Uterus (tissue), 4 donors: ENCODE data around the gene ERC2. TPM values are rescaled to one million over a fixed set of nuclear protein-coding genes. Genes with fewer than 3 reads are reported as not detected.

ENCODE experiments used
- DNase-seq, 2 donors: peaks; one replicate each; pipeline ENCODE4 v3.0.0-alpha.2; 2019 to 2020
- H3K27ac ChIP-seq, 2 donors: fragments of 200-600 bp; sonication (generic); 1 replicate in 1 of 2; 2 replicates in 1 of 2; pipeline ENCODE4 v1.5.1; 2016 to 2018
- H3K27me3 ChIP-seq, 2 donors: fragments of 200-600 bp; sonication (generic); one replicate each; pipeline ENCODE4 v1.5.1; 2018 to 2019; ENCODE audit warnings: control low read depth in 1 of 2
- H3K36me3 ChIP-seq, 2 donors: fragments of 200-600 bp; sonication (generic); one replicate each; pipeline ENCODE4 v1.5.1; 2019; ENCODE audit warnings: control low read depth in 1 of 2
- H3K4me1 ChIP-seq, 2 donors: fragments of 200-600 bp; sonication (generic); one replicate each; pipeline ENCODE4 v1.5.1; 2018 to 2019; ENCODE audit warnings: control low read depth in 1 of 2
- H3K4me3 ChIP-seq, 2 donors: fragments of 200-600 bp; sonication (generic); 1 replicate in 1 of 2; 2 replicates in 1 of 2; pipeline ENCODE4 v1.5.1; 2018 to 2019; ENCODE audit warnings: mild to moderate bottlenecking in 1 of 2
- H3K9me3 ChIP-seq, 2 donors: fragments of 200-600 bp; sonication (generic); one replicate each; pipeline ENCODE4 v1.5.1; 2019; ENCODE audit warnings: control low read depth in 1 of 2
- CTCF ChIP-seq, 4 experiments: fragments of 200-600 bp in 2 of 4; fragments of 450-650 bp in 2 of 4; sonication (generic) in 2 of 4; IDR thresholded peaks; one replicate each; pipeline ENCODE4 v1.5.1; 2016 to 2019; ENCODE audit warnings: antibody characterized with exemption in 4 of 4, mild to moderate bottlenecking in 2 of 4, moderate library complexity in 1 of 4
- POLR2A ChIP-seq, 2 donors: fragments of 450-650 bp; IDR thresholded peaks; one replicate each; pipeline ENCODE4 v1.6.1; 2016; ENCODE audit warnings: antibody characterized with exemption in 2 of 2, mild to moderate bottlenecking in 1 of 2, moderate library complexity in 1 of 2
- intact Hi-C: fragments of 100-400 bp; cut with DNase I; formaldehyde crosslinking; loops from one replicate; pipeline ENCODE4 v1.15.1; 2023; ENCODE audit warnings: low total_unique reads
- total RNA-seq, 4 donors: library from RNA; depleted of rRNA in 3 of 4; stranded (reverse); fragments of >200 nt in 3 of 4; gene quantifications; one replicate each; pipeline versions ENCODE4 v1.1.0 to v1.2.4, GENCODE V29; 2014 to 2023
- donor health status: DM: yes; HTN: yes; CAD: no.

Gene ERC2
- total RNA-seq, 4 donors from 2014 or later: 1.7 to 5.5 TPM; not detected in 2

GRCh38 chr3:56205406-56205805 is 262.9 kb downstream of the ERC2 start:
- Histone ChIP-seq H3K27me3 (no peaks in the 10 kb centered on the region), H3K27ac (no peak overlapping the region), H3K4me1 (no peaks in the 10 kb centered on the region), H3K9me3 (no peaks in the 10 kb centered on the region), H3K4me3 (no peak overlapping the region), H3K36me3 (no peaks in the 10 kb centered on the region)
- TF ChIP-seq POLR2A (IDR thresholded peaks at IDR 0.05): no peak
- no peak for TF ChIP-seq CTCF (IDR thresholded peaks at IDR 0.05)
- DNase-seq: no peak
- intact Hi-C loops: no loop called here

GRCh38 chr3:56202997-56203396 is 265.3 kb downstream of the ERC2 start:
- H3K4me3 ChIP-seq: no peak overlapping the region
- no peaks in the 10 kb centered on the region for H3K27me3 ChIP-seq
- DNase-seq: no peak
- no peaks in the 10 kb centered on the region for H3K36me3 ChIP-seq
- H3K4me1 ChIP-seq: no peaks in the 10 kb centered on the region
- no peak for TF ChIP-seq CTCF (IDR thresholded peaks at IDR 0.05)
- TF ChIP-seq POLR2A (IDR thresholded peaks at IDR 0.05): no peak
- intact Hi-C loops: no loop called here
- H3K27ac ChIP-seq: no peak overlapping the region
- H3K9me3 ChIP-seq: no peaks in the 10 kb centered on the region

DNA sequence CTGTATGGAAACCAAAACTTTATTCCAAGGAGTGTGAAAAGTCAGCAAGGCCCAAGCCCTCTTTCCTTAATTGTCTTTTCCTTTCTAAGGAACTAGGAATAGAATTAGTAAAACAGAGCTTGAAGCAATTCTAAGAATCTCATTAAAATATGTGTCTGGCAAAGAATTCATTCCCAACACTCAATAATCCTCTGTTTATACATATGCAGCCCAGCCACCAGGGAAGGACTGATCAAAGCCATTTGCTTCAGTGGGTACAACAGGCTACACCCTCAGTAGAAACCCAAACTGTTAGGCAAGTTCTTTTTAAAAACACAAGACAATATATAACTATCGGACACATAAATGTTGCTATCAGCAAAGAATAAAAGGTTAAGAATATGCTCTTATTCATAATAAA is 266.9 kb downstream of the ERC2 start:
- Histone ChIP-seq H3K9me3 (no peaks in the 10 kb centered on the region), H3K4me1 (no peaks in the 10 kb centered on the region), H3K4me3 (no peak overlapping the region), H3K36me3 (no peaks in the 10 kb centered on the region), H3K27me3 (no peaks in the 10 kb centered on the region), H3K27ac (no peak overlapping the region)
- no peak for TF ChIP-seq POLR2A (IDR thresholded peaks at IDR 0.05)
- no peak for TF ChIP-seq CTCF (IDR thresholded peaks at IDR 0.05)
- no peak for DNase-seq
- intact Hi-C loops: no loop called here

GRCh38 chr3:56200251-56200650 is 268.0 kb downstream of the ERC2 start:
- Histone ChIP-seq H3K4me1 (no peaks in the 10 kb centered on the region), H3K27me3 (no peaks in the 10 kb centered on the region), H3K4me3 (no peak overlapping the region), H3K27ac (no peak overlapping the region), H3K36me3 (no peaks in the 10 kb centered on the region), H3K9me3 (no peaks in the 10 kb centered on the region)
- intact Hi-C loops: no loop called here
- no peak for TF ChIP-seq CTCF (IDR thresholded peaks at IDR 0.05)
- TF ChIP-seq POLR2A (IDR thresholded peaks at IDR 0.05): no peak
- no peak for DNase-seq

GRCh38 chr3:56197991-56198390 is 270.3 kb downstream of the ERC2 start:
- no peak for TF ChIP-seq CTCF (IDR thresholded peaks at IDR 0.05)
- TF ChIP-seq POLR2A (IDR thresholded peaks at IDR 0.05): no peak

More at GRCh38 chr3:56197991-56198390, 270.3 kb downstream of the ERC2 start:
- no peaks in the 10 kb centered on the region for H3K4me1 ChIP-seq
- H3K9me3 ChIP-seq: no peaks in the 10 kb centered on the region
- no peak overlapping the region for H3K27ac ChIP-seq
- no peak for DNase-seq
- H3K36me3 ChIP-seq: no peaks in the 10 kb centered on the region
- H3K4me3 ChIP-seq: no peak overlapping the region
- H3K27me3 ChIP-seq: no peaks in the 10 kb centered on the region
- intact Hi-C loops: no loop called here
